Colonic mucosa (tissue), 4 donors: ENCODE measurements around the gene RABEP2. TPM values are rescaled to one million over a fixed set of nuclear protein-coding genes. Genes with fewer than 3 reads are reported as not detected.

Source experiments
- DNase-seq: peaks from one replicate; pipeline ENCODE4 v3.0.0-alpha.2; 2020
- H3K27ac ChIP-seq: fragments of 200-600 bp; one replicate; pipeline ENCODE4 v1.8.0; 2021
- H3K27me3 ChIP-seq: fragments of 200-600 bp; one replicate; pipeline ENCODE4 v1.8.0; 2021
- H3K36me3 ChIP-seq: fragments of 200-600 bp; one replicate; pipeline ENCODE4 v1.8.0; 2021
- H3K4me1 ChIP-seq: fragments of 200-600 bp; one replicate; pipeline ENCODE4 v1.8.0; 2021; ENCODE audit warnings: mild to moderate bottlenecking
- H3K4me3 ChIP-seq: fragments of 200-600 bp; one replicate; pipeline ENCODE4 v1.8.0; 2021
- H3K9ac ChIP-seq, 2 donors: one replicate each; pipeline ENCODE4 v1.7.0; 2013; ENCODE audit warnings: control low read depth in 2 of 2, low read depth in 2 of 2, low read length in 2 of 2
- H3K9me3 ChIP-seq: fragments of 200-600 bp; one replicate; pipeline ENCODE4 v1.8.0; 2021
- CTCF ChIP-seq: fragments of 200-600 bp; IDR thresholded peaks from one replicate; pipeline ENCODE4 v1.8.0; 2022; ENCODE audit warnings: antibody characterized with exemption, mild to moderate bottlenecking
- intact Hi-C: fragments of 100-400 bp; cut with DNase I; formaldehyde crosslinking; loops from one replicate; pipeline ENCODE4 v1.14.1; 2022
- total RNA-seq, 2 donors: library from RNA; stranded (reverse); fragmentation: NEBNext Ultra II Directional in 1 of 2; extraction: Animal tissue kit (Norgen Biotek cat#: 25700) in 1 of 2; gene quantifications; one replicate each; pipeline ENCODE4 v1.2.1, GENCODE V29; 2021
- donor health status: healthy.
- donor health status: DM: no; HTN: no; CAD: no.
- donor health status: DM: no; HTN: no; CAD: no.

The RABEP2 gene
- total RNA-seq, 2 donors from 2014 or later: 24.5 to 47.4 TPM

DNA sequence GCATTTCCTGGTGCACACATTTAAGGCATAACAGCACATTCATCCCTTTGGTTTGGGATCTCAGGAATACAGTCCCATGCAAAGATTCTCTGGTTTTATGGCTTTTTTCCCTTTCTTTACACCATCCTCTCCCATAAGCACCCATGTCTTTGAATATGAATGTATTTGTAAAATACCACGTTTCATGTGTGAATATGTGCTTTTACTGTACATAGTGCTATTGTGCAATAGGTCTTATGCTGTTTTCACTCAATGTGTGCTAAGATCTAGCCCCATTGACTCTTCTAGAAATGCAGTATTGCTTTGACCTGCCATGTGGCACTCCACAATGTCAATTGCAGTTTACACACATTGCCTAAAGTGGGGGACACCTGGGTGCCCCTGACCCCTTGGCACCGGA, 39.5 kb upstream of the RABEP2 start:
- TF ChIP-seq CTCF: no peak
- H3K4me3 ChIP-seq: no peak overlapping the region
- no peaks in the 10 kb centered on the region for H3K27me3 ChIP-seq
- H3K36me3 ChIP-seq: peaks cover 19% of the 10 kb centered on the region
- intact Hi-C loops: no loop called here
- H3K9me3 ChIP-seq: no peaks in the 10 kb centered on the region
- DNase-seq: no peak
- no peaks in the 10 kb centered on the region for H3K4me1 ChIP-seq
- no peak overlapping the region for H3K9ac ChIP-seq
- no peak overlapping the region for H3K27ac ChIP-seq

- intact Hi-C loops: no loop called here
- Histone ChIP-seq H3K27me3 (no peaks in the 10 kb centered on the region), H3K9me3 (no peaks in the 10 kb centered on the region), H3K27ac (no peak overlapping the region), H3K9ac (no peak overlapping the region), H3K4me1 (no peaks in the 10 kb centered on the region), H3K36me3 (peaks cover 19% of the 10 kb centered on the region), H3K4me3 (no peak overlapping the region)
- no peak for TF ChIP-seq CTCF
- no peak for DNase-seq
Observed at GRCh38 chr16:28964072-28964471, 39.0 kb upstream of the RABEP2 start.

DNA sequence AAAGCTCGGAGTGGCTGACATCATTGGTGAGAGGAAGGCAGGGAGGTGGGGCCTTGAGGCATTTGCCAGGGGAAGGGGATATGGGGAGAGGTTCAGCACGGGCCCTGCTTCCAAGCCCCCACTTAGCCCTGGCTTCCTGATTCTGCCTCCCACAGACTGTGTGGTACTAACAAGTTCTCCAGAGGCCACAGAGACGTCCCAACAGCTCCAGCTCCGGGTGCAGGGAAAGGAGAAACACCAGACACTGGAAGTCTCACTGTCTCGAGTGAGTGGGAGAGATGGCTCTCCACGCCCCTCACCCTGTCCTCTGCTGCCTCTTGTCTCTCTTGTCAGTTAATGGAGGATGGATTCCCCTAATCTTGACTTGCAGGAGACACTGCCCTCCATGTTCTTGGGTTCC, 33.8 kb upstream of the RABEP2 start:
- intact Hi-C loops: no loop called here
- Histone ChIP-seq H3K27me3 (no peaks in the 10 kb centered on the region), H3K4me1 (no peaks in the 10 kb centered on the region), H3K36me3 (peaks cover 3% of the 10 kb centered on the region), H3K9me3 (no peaks in the 10 kb centered on the region), H3K9ac (no peak overlapping the region), H3K27ac (no peak overlapping the region), H3K4me3 (no peak overlapping the region)
- no peak for DNase-seq
- no peak for TF ChIP-seq CTCF

- TF ChIP-seq CTCF: no peak
- H3K4me1 ChIP-seq: no peaks in the 10 kb centered on the region
- intact Hi-C loops: no loop called here
- no peak for DNase-seq
- H3K9me3 ChIP-seq: no peaks in the 10 kb centered on the region
- H3K27ac ChIP-seq: no peak overlapping the region
- H3K36me3 ChIP-seq: no peaks in the 10 kb centered on the region
- no peak overlapping the region for H3K9ac ChIP-seq
- no peaks in the 10 kb centered on the region for H3K27me3 ChIP-seq
- H3K4me3 ChIP-seq: no peak overlapping the region
Observed at GRCh38 chr16:28958216-28958615, 33.2 kb upstream of the RABEP2 start.

- no peaks in the 10 kb centered on the region for H3K36me3 ChIP-seq
- H3K27me3 ChIP-seq: no peaks in the 10 kb centered on the region
- peaks cover 7% of the 10 kb centered on the region for H3K4me1 ChIP-seq
- TF ChIP-seq CTCF: no peak
- peak overlapping the region; percentile 99 for H3K4me3 ChIP-seq
- peak overlapping the region; percentile 82 for H3K27ac ChIP-seq
- peak overlapping the region; percentile 76 to 94 for H3K9ac ChIP-seq
- intact Hi-C loops: no loop called here
- H3K9me3 ChIP-seq: no peaks in the 10 kb centered on the region
- peak; percentile 57 for DNase-seq
Observed at GRCh38 chr16:28951410-28951943, 26.4 kb upstream of the RABEP2 start.
